Measurements from ENCODE around the gene CMTM1.

The CMTM1 gene

DNA sequence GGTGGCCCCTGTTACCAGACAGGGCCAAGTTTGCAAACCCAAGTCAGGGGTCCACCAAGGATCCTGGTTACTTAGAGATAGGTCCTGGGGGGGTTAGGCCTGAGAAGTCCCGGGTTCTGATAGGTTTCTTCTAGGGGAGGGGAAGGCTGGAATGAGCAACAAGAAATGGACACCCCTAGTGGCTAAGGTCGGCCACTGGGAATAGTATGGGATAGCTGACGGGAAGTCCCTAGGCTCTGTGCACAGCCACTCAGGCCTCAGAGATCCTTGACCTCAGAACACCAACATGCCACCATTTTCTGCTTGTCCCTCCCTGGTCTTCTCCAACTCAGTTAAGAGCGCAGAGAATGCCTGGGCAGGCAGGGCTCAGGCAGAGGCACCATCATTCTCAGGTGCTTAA is 29.7 kb upstream of the CMTM1 start:
- H3K9ac ChIP-seq (ENCODE audit: low read depth, low read length, poor library complexity, severe bottlenecking) = no peak overlapping the region
- H3K4me2 ChIP-seq (ENCODE audit: low read depth, low read length, poor library complexity, severe bottlenecking) = no peak overlapping the region
- no peaks in the 10 kb centered on the region for H4K20me1 ChIP-seq (ENCODE audit: insufficient read depth, low read length, poor library complexity, severe bottlenecking)
- no peaks in the 10 kb centered on the region; the same call in 1 of the 2 replicates for H3K79me2 ChIP-seq (ENCODE audit: insufficient read depth, low read length)
- no peaks in the 10 kb centered on the region for H3K36me3 ChIP-seq (ENCODE audit: insufficient read depth, low read length)
- no peak for TF ChIP-seq EZH2phosphoT487 (IDR thresholded peaks at IDR 0.05; ENCODE audit: borderline replicate concordance)
- TF ChIP-seq, protein P1, sequence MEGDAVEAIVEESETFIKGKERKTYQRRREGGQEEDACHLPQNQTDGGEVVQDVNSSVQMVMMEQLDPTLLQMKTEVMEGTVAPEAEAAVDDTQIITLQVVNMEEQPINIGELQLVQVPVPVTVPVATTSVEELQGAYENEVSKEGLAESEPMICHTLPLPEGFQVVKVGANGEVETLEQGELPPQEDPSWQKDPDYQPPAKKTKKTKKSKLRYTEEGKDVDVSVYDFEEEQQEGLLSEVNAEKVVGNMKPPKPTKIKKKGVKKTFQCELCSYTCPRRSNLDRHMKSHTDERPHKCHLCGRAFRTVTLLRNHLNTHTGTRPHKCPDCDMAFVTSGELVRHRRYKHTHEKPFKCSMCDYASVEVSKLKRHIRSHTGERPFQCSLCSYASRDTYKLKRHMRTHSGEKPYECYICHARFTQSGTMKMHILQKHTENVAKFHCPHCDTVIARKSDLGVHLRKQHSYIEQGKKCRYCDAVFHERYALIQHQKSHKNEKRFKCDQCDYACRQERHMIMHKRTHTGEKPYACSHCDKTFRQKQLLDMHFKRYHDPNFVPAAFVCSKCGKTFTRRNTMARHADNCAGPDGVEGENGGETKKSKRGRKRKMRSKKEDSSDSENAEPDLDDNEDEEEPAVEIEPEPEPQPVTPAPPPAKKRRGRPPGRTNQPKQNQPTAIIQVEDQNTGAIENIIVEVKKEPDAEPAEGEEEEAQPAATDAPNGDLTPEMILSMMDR (conservative IDR thresholded peaks at IDR 0.05; ENCODE audit: low read length) = no peak
- no peaks in the 10 kb centered on the region for H3K27me3 ChIP-seq (ENCODE audit: insufficient read depth, low read length, poor library complexity, severe bottlenecking)
- no peak overlapping the region for H3K4me3 ChIP-seq (ENCODE audit: low read length, poor library complexity, severe bottlenecking)
- no peaks in the 10 kb centered on the region for H3K9me2 ChIP-seq (replicated peaks; ENCODE audit: low read depth, low read length)
- peaks cover 27% of the 10 kb centered on the region for H3K4me1 ChIP-seq (ENCODE audit: insufficient read depth, low read length, poor library complexity, severe bottlenecking)
- no peaks in the 10 kb centered on the region for H3F3A ChIP-seq (ENCODE audit: low read depth)
- H3K9me3 ChIP-seq (ENCODE audit: insufficient read depth, low read depth, low read length) = no peaks in the 10 kb centered on the region
- no peak overlapping the region for H2AFZ ChIP-seq (ENCODE audit: low read length)

DNA sequence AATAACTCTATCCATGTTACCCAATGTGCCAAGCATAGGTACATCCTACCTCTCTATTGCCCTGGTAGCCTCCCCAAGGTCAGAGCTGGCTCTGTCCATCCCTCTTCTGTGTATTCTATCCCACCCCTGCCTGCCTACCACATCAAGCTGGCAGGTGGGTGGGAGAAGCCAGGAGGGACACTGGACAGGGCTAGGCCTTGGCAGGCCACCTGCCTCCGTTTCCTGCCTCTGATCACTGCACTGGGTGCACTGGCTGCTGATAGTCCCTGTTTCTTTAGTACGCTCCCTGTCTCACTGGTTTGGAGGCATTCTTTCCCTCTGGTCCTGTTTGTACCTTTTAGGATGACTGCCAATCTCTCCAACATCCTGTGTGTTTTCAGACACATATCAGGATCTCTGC is 29.0 kb upstream of the CMTM1 start:
- Histone ChIP-seq H3K79me2 (ENCODE audit: insufficient read depth, low read length) (no peaks in the 10 kb centered on the region; the same call in 1 of the 2 replicates), H3K9me2 (replicated peaks; ENCODE audit: low read depth, low read length) (no peaks in the 10 kb centered on the region), H3K4me1 (ENCODE audit: insufficient read depth, low read length, poor library complexity, severe bottlenecking) (peaks cover 27% of the 10 kb centered on the region), H3K4me2 (ENCODE audit: low read depth, low read length, poor library complexity, severe bottlenecking) (no peak overlapping the region), H3K4me3 (ENCODE audit: low read length, poor library complexity, severe bottlenecking) (no peak overlapping the region), H4K20me1 (ENCODE audit: insufficient read depth, low read length, poor library complexity, severe bottlenecking) (no peaks in the 10 kb centered on the region), H3K9ac (ENCODE audit: low read depth, low read length, poor library complexity, severe bottlenecking) (no peak overlapping the region), H3K27me3 (ENCODE audit: insufficient read depth, low read length, poor library complexity, severe bottlenecking) (no peaks in the 10 kb centered on the region), H3F3A (ENCODE audit: low read depth) (no peaks in the 10 kb centered on the region), H3K36me3 (ENCODE audit: insufficient read depth, low read length) (no peaks in the 10 kb centered on the region), H2AFZ (ENCODE audit: low read length) (no peak overlapping the region), H3K9me3 (ENCODE audit: insufficient read depth, low read depth, low read length) (no peaks in the 10 kb centered on the region)
- TF ChIP-seq, protein P1 (conservative IDR thresholded peaks at IDR 0.05; ENCODE audit: low read length) = no peak
- TF ChIP-seq EZH2phosphoT487 (IDR thresholded peaks at IDR 0.05; ENCODE audit: borderline replicate concordance) = no peak

DNA sequence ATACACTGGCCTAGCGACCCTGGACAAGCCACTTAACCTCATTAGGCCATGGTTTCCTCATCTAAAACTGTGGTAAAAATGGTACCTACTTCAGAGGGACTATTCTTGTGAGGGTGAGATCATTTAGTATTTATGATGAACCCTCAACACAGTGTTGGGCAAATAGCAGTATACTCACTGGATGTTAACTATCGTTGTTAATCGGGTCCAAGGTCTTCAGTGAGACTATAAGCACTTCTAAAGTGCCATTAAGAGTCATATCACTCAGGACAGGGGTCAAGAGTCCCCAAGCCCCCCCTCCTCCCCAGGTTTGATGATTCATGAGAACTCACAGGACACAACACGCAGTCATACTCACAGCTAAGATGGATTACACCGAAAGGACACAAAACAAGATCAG is 27.3 kb upstream of the CMTM1 start:
- H3K4me3 ChIP-seq (ENCODE audit: low read length, poor library complexity, severe bottlenecking) = no peak overlapping the region
- no peaks in the 10 kb centered on the region; the same call in 1 of the 2 replicates for H3K79me2 ChIP-seq (ENCODE audit: insufficient read depth, low read length)
- no peaks in the 10 kb centered on the region for H3K9me2 ChIP-seq (replicated peaks; ENCODE audit: low read depth, low read length)
- no peak overlapping the region for H2AFZ ChIP-seq (ENCODE audit: low read length)
- H3K4me1 ChIP-seq (ENCODE audit: insufficient read depth, low read length, poor library complexity, severe bottlenecking) = peaks cover 32% of the 10 kb centered on the region
- peak overlapping the region; percentile 58 for H3K4me2 ChIP-seq (ENCODE audit: low read depth, low read length, poor library complexity, severe bottlenecking)
- H3K36me3 ChIP-seq (ENCODE audit: insufficient read depth, low read length) = no peaks in the 10 kb centered on the region
- no peaks in the 10 kb centered on the region for H3K9me3 ChIP-seq (ENCODE audit: insufficient read depth, low read depth, low read length)
- H4K20me1 ChIP-seq (ENCODE audit: insufficient read depth, low read length, poor library complexity, severe bottlenecking) = no peaks in the 10 kb centered on the region
- no peaks in the 10 kb centered on the region for H3F3A ChIP-seq (ENCODE audit: low read depth)
- TF ChIP-seq EZH2phosphoT487 (IDR thresholded peaks at IDR 0.05; ENCODE audit: borderline replicate concordance) = no peak
- TF ChIP-seq, protein P1 (conservative IDR thresholded peaks at IDR 0.05; ENCODE audit: low read length) = no peak
- peak overlapping the region; percentile 32 for H3K9ac ChIP-seq (ENCODE audit: low read depth, low read length, poor library complexity, severe bottlenecking)
- no peaks in the 10 kb centered on the region for H3K27me3 ChIP-seq (ENCODE audit: insufficient read depth, low read length, poor library complexity, severe bottlenecking)
